Lower lobe of right lung (tissue), 2 donors: ENCODE data around the gene FAM83E. TPM values are rescaled to one million over a fixed set of nuclear protein-coding genes. Genes with fewer than 3 reads are reported as not detected.

Experiments used
- ATAC-seq, 2 donors: fragments of 200-7000 bp; cut with Tn5 transposase; one replicate each; pipeline ENCODE4 v1.9.1; 2020 to 2022; ENCODE audit warnings: mild to moderate bottlenecking in 2 of 2, moderate library complexity in 2 of 2
- DNase-seq: peaks from one replicate; pipeline ENCODE4 v3.0.0-alpha.2; 2020
- H3K27ac ChIP-seq: fragments of 200-600 bp; one replicate; pipeline ENCODE4 v1.8.0; 2022
- H3K27me3 ChIP-seq: fragments of 200-600 bp; one replicate; pipeline ENCODE4 v1.8.0; 2022; ENCODE audit warnings: low read depth
- H3K36me3 ChIP-seq: fragments of 200-600 bp; one replicate; pipeline ENCODE4 v1.8.0; 2022; ENCODE audit warnings: mild to moderate bottlenecking
- H3K4me1 ChIP-seq: fragments of 200-600 bp; one replicate; pipeline ENCODE4 v1.8.0; 2022
- H3K4me3 ChIP-seq: fragments of 200-600 bp; one replicate; pipeline ENCODE4 v1.8.0; 2022; ENCODE audit warnings: mild to moderate bottlenecking
- H3K9me3 ChIP-seq: fragments of 200-600 bp; one replicate; pipeline ENCODE4 v1.8.0; 2022
- intact Hi-C: fragments of 100-400 bp; cut with DNase I; formaldehyde crosslinking; loops from one replicate; pipeline ENCODE4 v1.11.0; 2022
- total RNA-seq: library from RNA; stranded (reverse); fragmentation: NEBNext Ultra II Directional; extraction: Animal tissue kit (Norgen Biotek cat#: 25700); gene quantifications from one replicate; pipeline ENCODE4 v1.2.1, GENCODE V29; 2021
- TF ChIP-seq, protein P1 (sequence below): fragments of 200-600 bp; IDR thresholded peaks from one replicate; pipeline ENCODE4 v1.8.0; 2022; ENCODE audit warnings: antibody characterized with exemption, mild to moderate bottlenecking
- donor health status: DM: no; HTN: yes; CAD: no; lungs with severe emphysema.

The FAM83E gene
- total RNA-seq, 1 donor from 2014 or later = 34.1 TPM

DNA sequence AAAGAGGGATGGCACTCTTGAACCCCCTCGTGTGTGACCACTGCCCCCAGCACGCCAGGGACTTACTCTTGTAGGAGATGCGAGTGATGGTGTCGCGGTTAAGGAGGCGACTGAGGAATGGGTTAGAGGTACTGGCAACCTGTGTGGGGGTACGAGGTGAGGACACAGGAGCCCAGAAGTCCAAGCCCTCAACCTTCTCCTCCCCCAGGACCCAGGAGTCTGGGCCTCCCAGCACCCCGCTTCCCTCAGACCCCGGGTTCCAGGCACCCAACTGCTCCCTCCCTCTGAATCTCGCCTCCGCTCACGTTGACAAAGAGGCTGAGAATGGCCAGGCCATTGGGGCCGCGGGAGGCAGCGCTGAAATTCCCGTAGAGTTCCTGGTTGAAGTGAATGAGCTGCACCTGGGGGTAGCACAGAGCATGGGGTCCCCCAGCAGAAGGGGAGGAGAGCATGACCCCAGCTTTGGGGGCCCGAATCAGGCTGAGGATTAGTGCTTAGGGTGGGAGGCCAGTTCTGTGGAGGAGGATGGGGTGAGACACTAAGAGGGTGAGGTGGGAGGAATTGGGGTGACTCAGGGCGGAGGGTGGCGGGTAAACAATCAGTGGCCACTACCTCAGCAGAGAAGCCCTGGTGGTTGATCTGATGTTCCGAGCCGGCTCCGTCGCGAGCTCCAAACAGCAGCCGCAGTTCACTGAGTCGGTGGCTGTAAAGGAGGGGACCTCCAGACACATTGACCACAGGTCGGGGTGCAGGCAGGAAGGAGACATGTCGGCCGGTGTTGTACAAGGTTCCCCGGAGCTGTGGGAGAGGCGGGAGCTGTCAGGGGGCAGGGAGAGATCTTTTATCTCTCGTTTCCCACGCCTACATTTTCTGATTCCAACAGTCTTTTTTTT is 24.9 kb upstream of the FAM83E start:
- TF ChIP-seq, protein P1, sequence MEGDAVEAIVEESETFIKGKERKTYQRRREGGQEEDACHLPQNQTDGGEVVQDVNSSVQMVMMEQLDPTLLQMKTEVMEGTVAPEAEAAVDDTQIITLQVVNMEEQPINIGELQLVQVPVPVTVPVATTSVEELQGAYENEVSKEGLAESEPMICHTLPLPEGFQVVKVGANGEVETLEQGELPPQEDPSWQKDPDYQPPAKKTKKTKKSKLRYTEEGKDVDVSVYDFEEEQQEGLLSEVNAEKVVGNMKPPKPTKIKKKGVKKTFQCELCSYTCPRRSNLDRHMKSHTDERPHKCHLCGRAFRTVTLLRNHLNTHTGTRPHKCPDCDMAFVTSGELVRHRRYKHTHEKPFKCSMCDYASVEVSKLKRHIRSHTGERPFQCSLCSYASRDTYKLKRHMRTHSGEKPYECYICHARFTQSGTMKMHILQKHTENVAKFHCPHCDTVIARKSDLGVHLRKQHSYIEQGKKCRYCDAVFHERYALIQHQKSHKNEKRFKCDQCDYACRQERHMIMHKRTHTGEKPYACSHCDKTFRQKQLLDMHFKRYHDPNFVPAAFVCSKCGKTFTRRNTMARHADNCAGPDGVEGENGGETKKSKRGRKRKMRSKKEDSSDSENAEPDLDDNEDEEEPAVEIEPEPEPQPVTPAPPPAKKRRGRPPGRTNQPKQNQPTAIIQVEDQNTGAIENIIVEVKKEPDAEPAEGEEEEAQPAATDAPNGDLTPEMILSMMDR = no peak
- DNase-seq = no peak
- H3K4me1 ChIP-seq = peaks cover 28% of the 10 kb centered on the region
- no peaks in the 10 kb centered on the region for H3K27me3 ChIP-seq
- no peak overlapping the region for H3K4me3 ChIP-seq
- H3K9me3 ChIP-seq = no peaks in the 10 kb centered on the region
- intact Hi-C loops = no loop called here
- no peak overlapping the region for H3K27ac ChIP-seq
- ATAC-seq = no peak
- no peaks in the 10 kb centered on the region for H3K36me3 ChIP-seq

DNA sequence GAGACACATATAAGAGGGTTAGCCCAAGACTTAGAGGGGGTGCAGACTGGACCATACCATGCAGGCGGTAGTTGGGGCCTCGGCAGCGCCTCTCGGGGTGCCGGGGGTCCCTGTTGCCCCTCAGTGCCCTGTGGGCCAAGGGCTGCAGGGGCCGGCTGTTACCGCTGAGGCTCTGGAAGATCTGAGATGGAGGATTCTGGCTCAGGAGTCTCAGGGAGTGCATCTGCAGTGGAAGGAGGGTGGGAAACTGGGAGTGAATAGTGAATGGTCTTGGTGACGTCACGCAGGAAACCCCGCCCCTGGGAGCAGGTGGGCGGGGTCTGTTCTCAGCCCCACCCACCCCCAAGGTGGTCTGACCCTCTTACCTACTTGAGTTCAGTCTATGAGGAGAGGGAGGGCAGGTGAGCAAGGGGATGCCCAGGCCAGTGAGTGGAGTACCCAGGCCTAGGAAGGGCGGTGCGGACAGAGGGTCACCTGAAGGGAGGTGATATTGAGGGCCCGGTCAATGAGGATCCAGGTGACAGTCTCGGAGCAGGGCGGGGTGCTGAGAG is 24.0 kb upstream of the FAM83E start:
- peaks cover 33% of the 10 kb centered on the region for H3K4me1 ChIP-seq
- H3K36me3 ChIP-seq = no peaks in the 10 kb centered on the region
- peak overlapping the region; percentile 96 for H3K27ac ChIP-seq
- H3K4me3 ChIP-seq = peak overlapping the region; percentile 84
- no peak for DNase-seq
- no peak for ATAC-seq
- TF ChIP-seq, protein P1 = no peak
- no peaks in the 10 kb centered on the region for H3K27me3 ChIP-seq
- H3K9me3 ChIP-seq = no peaks in the 10 kb centered on the region
- intact Hi-C loops = no loop called here

DNA sequence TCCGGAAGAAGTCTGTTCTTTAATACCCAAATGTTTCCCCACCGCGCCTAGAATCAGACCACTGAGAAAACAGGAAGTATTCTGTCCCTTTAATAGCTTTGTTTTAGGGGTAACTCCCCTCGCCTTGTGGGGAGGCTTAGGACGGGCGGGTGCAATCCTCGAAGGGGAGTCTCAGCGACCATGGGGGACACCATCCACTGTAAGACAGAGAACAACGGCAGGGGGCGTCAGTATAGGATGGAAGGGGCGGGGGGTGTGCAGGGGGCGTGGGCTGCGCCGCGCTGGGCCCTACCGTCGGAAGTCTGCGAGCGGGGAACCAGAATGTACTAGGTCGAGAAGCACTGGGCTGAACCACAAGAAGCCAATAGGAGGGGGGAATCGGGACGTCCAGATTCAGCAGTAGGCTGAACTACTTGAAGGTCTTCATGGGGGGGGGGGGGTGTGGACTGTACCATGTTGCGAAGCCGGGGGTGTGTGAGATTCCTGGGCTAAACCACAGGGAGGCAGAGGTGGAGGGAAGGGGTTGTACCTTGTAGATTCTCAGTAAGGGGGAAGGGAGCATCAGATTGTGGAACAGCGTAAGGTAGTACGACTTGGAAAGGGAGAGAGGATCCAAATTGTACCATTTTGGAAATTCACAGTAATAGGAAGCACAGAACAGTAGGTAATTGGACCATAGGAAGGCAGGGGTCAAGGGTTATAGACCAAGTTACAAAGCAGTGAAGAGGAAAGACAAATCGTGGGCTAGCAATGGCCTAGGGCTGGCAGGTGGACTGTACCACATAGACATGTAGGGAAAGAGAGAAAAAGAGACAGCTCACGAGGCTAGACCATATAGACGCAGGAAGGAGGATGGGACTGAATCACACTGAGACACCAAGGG is 23.3 kb upstream of the FAM83E start:
- H3K4me1 ChIP-seq = peaks cover 40% of the 10 kb centered on the region
- DNase-seq = peak; percentile 89
- intact Hi-C loops = no loop called here

DNA sequence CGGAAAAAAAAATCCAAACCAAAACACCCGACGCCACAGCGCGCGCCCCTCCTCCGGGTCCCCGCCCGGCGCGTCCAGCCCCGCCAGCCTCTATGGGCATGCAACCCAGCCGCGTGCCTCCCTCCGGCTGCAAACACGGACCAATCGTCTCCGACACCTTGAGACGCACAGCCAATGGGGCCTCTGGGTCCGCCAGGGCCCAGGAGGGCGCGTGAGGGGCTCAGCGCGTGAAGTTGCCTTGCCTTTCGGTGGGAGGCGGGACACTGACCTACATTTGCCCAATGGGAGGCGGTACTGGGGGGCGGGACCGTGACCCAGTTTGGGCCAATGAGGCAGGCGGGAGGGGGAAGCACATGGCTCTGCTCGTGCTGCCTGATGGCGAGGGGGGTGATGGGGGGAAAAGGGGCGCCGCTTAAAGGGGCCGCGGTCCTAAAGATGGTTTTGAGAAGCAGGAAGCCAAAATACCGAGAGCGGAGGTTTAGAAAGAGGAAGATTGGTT is 22.6 kb upstream of the FAM83E start:
- no peaks in the 10 kb centered on the region for H3K9me3 ChIP-seq
- H3K4me3 ChIP-seq = peak overlapping the region; percentile 84
- intact Hi-C loops = no loop called here
- peak overlapping the region; percentile 96 for H3K27ac ChIP-seq
- ATAC-seq = peak; percentile 85 to 91
- peaks cover 13% of the 10 kb centered on the region for H3K36me3 ChIP-seq
- peaks cover 47% of the 10 kb centered on the region for H3K4me1 ChIP-seq
- H3K27me3 ChIP-seq = no peaks in the 10 kb centered on the region
- peak; percentile 100 for DNase-seq
- TF ChIP-seq, protein P1 = no peak

More for the DNA sequence above, 23.3 kb upstream of the FAM83E start:
- Histone ChIP-seq H3K4me3 (peak overlapping the region; percentile 84), H3K27ac (peak overlapping the region; percentile 96), H3K36me3 (peaks cover 6% of the 10 kb centered on the region), H3K27me3 (no peaks in the 10 kb centered on the region), H3K9me3 (no peaks in the 10 kb centered on the region)
- ATAC-seq = peak; percentile 70 to 72
- TF ChIP-seq, protein P1 = no peak

DNA sequence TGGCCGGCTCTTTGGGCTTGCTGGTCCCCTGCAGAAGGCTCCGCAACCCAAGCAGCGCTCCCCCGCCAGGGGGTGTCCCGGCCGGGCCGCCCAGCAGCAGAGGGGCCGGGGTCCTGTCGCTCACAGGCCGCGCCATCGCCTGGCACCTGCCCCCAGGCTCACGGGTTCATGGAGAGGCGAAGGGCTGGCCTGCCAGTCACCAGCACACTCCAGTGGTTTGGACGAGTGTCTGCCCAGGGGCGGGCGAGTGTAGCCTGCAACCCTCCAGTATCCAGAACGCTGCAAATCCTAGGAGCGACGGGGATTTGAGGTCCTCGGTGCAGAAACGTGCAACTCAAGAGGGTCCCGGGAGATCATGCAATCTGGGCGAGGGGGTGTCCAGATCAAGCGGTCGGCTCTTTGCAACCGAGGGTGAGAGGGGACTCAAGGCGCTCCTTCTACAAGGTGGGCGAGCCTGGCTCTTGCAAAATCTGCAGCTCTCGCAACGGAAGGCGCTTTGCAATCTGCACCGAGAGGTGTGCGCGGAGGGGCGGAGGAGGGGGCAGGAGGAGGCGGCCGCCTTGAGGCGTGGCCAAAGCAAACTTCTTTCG is 22.1 kb upstream of the FAM83E start, which contains the start of gene DBP:
DBP (minus strand) TSS at position 521 of the 590 bp plus-strand sequence; CDS start at position 136, 385 bp downstream.
- H3K9me3 ChIP-seq = no peaks in the 10 kb centered on the region
- H3K27ac ChIP-seq = peak within 1 kb of the TSS; percentile 96
- intact Hi-C loops = no loop called here
- ATAC-seq = peak; percentile 8 to 11
- peak within 1 kb of the TSS; percentile 84 for H3K4me3 ChIP-seq
- H3K4me1 ChIP-seq = peaks cover 52% of the 10 kb centered on the region
- H3K27me3 ChIP-seq = no peaks in the 10 kb centered on the region
- peaks cover 18% of the 10 kb centered on the region for H3K36me3 ChIP-seq
- TF ChIP-seq, protein P1 = peak; percentile 24
- DNase-seq = peak; percentile 80
